GM12801 (cell line): ENCODE measurements around the gene KIAA0753.

Experiments used
- TF ChIP-seq, protein P1 (sequence below): IDR thresholded peaks from one replicate; pipeline ENCODE4 v1.5.1; 2011; ENCODE audit warnings: control low read depth; ENCODE audit not compliant: insufficient read length; ENCODE audit errors: extremely low read depth

KIAA0753 gene

DNA sequence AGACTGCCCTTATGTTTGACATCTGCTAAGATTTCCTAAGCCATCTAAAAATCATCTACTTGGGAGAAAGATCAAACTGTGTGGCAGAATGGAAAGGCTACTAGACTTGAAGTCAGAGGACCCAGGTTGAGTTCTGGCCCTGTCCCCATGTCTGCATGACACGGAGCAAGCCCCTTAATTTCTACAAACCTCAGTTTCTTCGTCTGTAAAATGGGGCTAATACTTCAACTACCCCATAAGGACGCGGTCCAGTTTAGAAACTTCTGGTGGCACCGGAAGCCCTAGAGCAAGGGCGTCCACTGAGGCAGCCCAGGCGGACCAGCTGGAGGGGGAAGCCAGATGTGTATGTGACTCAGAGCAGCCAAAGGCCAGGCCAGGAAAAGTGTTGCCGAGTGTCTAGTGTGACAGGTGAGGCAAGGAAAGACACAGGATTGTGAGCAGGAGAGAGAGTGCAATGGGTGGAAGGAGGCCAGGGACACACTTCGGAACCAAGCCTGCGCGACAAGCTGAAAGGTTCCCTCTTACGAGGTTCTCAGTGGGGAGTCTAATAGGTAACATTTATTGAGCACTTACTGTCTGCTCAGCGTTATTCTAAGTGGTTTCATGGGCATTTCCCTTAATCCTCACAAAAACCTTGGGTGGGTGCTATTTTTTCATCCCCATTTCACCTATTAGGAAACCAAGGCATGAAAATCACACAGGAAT lies 66.4 kb downstream of the KIAA0753 start:
- TF ChIP-seq, protein P1, sequence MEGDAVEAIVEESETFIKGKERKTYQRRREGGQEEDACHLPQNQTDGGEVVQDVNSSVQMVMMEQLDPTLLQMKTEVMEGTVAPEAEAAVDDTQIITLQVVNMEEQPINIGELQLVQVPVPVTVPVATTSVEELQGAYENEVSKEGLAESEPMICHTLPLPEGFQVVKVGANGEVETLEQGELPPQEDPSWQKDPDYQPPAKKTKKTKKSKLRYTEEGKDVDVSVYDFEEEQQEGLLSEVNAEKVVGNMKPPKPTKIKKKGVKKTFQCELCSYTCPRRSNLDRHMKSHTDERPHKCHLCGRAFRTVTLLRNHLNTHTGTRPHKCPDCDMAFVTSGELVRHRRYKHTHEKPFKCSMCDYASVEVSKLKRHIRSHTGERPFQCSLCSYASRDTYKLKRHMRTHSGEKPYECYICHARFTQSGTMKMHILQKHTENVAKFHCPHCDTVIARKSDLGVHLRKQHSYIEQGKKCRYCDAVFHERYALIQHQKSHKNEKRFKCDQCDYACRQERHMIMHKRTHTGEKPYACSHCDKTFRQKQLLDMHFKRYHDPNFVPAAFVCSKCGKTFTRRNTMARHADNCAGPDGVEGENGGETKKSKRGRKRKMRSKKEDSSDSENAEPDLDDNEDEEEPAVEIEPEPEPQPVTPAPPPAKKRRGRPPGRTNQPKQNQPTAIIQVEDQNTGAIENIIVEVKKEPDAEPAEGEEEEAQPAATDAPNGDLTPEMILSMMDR, result no peak

DNA sequence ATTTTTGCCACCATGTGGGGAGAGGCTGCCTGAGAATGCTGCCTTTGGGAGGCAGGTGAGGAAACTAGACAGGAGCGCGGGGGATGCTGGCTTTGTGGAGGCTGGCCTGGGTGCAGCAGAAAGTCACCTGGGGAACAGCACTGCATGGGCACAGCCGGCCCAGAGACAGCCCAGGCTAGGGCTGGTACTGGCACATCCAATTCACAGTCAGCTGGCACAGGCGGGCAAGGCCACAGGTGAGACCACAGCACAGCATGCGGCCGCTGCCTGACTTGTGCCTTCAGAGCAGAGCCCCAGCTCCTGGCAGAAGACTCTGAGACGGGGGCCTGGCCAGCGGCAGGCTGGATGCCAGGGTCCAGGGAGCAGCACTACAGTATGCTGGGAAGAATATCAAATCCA lies 67.5 kb downstream of the KIAA0753 start:
- TF ChIP-seq, protein P1, result no peak

DNA sequence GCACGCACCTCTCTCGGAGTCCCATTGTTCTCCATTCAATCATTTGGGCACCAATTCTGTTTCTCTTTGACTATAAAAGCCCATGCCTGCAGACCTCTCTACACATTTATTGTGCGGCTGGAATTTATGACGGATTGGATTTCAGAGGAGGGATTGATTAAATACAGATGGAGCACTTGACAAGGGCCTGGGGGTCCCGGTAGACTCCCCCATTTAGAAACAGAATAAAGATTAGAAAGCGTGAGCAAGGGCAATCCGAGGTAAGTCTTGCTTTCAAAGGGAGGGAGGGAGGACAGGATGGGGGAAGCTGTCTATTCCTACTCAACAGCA lies 69.1 kb downstream of the KIAA0753 start:
- TF ChIP-seq, protein P1, result no peak

DNA sequence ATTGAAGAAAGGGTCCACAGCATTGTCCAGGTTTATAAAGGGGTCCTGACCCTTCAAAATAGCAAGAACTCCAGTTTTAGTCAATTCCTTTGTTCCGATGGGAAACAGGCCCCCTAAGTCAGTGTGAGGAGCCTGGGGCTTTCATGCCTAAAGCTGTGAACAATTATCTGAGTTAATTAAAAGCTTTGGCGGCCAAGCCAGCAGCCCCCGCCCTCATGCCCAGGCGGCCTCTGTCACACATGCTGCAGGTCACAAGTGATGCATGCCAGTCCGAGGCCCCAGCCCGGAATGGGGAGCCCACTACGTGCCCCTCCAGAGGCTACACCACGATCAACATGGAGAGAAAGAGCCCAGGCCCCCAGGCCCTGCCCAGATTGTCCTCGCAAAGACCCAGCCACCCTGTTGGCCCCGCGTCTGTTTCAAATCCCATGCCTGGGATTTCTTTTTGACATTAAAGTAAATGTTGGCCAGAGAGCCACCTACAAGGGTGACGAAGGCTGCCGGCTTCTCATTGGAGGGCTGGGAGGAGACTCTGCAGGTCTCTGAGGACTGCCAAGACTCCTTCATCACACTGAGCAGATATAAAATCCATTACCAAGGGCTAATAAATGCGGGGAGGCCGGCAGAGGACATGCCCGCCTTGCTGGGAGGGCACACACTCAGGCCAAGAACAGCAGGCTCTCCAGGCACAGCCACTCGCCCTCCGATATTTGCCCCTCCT lies 69.6 kb downstream of the KIAA0753 start:
- TF ChIP-seq, protein P1, result no peak

DNA sequence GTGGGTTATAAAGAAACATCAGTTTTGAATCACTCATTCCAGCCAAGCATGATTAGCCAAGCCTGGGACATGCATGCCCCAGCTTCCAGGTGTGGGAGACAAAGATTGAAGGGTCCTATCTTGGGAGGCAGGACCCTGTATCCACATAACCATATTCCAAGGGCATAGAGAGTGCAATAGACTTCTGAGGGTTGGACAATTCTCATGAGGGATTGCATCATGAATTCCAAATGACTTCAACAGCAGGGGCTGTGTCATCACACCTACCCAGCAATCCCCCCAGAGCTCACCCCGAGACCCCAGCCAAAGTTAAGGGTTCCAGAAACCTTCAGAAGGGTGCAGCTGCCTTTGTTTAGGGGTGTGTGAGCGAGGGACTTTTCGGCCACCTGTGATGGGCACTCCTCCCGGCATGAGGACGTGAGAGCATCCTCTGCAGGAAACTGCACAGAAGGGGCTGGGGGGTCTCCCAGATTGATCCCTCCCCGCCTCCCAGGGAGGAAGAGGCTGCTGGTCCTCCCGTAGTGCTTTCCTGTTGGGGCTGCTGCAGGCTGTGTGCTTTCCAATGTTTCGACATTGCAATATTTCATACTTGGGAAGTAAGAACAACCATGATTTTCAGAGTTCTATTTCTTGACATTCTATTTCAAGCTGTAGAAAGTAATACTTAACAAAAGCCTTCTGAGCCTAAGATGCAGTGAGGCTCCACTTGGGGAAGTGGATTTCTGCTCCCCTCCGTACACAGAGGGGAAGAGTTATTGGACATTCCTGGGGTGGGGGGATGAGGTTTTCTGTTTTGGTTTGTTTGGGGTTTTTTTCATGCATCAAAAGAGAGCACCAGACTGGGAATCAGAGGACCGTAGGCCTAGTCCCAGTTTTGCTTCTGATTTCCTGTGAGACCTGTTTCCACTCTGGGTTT lies 70.9 kb downstream of the KIAA0753 start:
- TF ChIP-seq, protein P1, result no peak

DNA sequence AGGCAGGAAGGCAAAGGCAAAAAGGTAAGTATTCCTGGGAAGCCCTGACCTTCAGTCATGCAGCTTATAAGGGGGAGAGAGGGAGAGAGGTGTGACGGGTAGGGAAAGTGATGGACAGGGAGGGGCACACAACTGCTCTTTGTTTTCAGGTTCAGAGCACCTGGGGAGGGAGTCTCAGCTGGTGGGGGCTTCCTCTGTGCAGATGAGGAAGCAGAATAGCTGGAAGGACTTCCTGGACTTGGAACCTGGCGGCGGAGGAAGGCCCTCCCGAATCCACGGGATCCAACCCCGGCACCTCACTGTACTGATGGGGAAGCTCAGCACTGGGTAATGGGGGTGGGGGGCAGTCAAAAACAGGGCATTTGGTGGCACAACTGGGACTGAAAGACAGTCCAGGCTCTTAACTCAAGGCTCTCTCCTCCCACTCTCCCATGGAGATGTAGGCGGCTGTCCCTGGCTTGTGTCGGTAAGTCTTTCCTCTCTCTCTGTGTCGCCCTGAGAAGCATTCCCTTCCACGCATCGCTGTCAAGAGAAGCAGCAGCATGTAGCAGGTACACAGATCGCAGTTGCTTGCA lies 72.2 kb downstream of the KIAA0753 start:
- TF ChIP-seq, protein P1, result no peak
